ENCODE data around the gene TSPAN18. TPM values are rescaled to one million over a fixed set of nuclear protein-coding genes. Genes with fewer than 3 reads are reported as not detected.

TSPAN18 gene
- total RNA-seq, 2 experiments from 2014 or later, result 7.3 to 8.4 TPM

GRCh38 chr11:44854086-44854485 lies 127.3 kb downstream of the TSPAN18 start:
- H3K27me3 Mint-ChIP-seq (ENCODE audit: low read depth), result no peaks in the 10 kb centered on the region
- CTCF ChIA-PET, result interaction anchor here (1.0 kb wide), 1 partner anchor 237 kb away, joined by 3 read pairs; no protein-coding TSS in a partner anchor
- DNase-seq, result no peak

DNA sequence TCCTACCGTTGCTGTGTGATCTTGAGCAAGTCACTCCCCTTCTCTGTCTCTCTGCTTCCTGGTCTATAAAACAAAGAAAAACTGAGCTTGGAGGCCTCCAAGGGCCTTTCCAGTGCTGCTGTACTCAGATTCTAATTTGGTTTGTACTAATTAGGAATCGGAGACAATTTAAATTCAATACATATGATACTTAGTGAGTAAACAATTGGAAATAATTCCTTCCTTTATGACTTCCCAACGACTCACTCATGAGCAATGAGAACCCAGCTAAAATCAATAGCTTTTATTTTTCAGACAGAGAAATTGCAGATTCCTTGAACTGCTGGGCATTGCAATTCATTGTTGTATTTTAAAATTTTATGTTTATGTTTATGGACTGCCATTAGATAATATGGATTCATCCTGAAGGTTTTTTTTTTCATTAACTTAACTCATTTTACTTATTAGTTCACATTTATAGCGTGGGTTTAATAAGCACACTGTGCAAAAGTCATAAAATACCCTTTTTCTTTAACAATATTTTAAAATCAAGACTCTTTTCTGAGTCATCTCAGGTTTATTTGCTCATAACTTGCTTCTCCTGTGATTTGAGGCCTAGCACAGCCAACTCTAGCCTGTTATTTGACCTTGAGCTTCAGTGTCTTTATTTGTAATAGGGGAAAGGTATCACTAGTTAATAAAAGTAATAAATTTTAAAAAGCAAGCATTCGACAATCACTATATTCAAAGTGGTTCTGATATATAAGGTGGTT lies 128.2 kb downstream of the TSPAN18 start:
- Mint-ChIP-seq H3K27ac (no peak overlapping the region), H3K4me1 (ENCODE audit: low read depth) (peaks cover 19% of the 10 kb centered on the region), H3K4me3 (no peak overlapping the region), H3K27me3 (ENCODE audit: low read depth) (no peaks in the 10 kb centered on the region), H3K9me3 (no peaks in the 10 kb centered on the region), H3K36me3 (ENCODE audit: low read depth) (no peaks in the 10 kb centered on the region)
- intact Hi-C loops (cut with micrococcal nuclease), result loop anchor here (2.0 to 5.0 kb wide), 2 partner anchors 68 to 126 kb away; no protein-coding TSS in a partner anchor
- no peak for DNase-seq
- CTCF ChIA-PET, result interaction anchor here (0.6 to 1.0 kb wide), 2 partner anchors 15 to 238 kb away, joined by 3 read pairs; no protein-coding TSS in a partner anchor

More at GRCh38 chr11:44854086-44854485, 127.3 kb downstream of the TSPAN18 start:
- intact Hi-C loops (cut with micrococcal nuclease), result loop anchor here (2.0 kb wide), 1 partner anchor 125 kb away; no protein-coding TSS in a partner anchor
- H3K4me1 Mint-ChIP-seq (ENCODE audit: low read depth), result peaks cover 16% of the 10 kb centered on the region
- H3K36me3 Mint-ChIP-seq (ENCODE audit: low read depth), result no peaks in the 10 kb centered on the region
- H3K4me3 Mint-ChIP-seq, result no peak overlapping the region
- no peak overlapping the region for H3K27ac Mint-ChIP-seq
- H3K9me3 Mint-ChIP-seq, result no peaks in the 10 kb centered on the region

- DNase-seq, result peak; percentile 50
- CTCF ChIA-PET, result interaction anchor here (0.6 kb wide), 1 partner anchor 221 kb away, joined by 3 read pairs; no protein-coding TSS in a partner anchor
- H3K9me3 Mint-ChIP-seq, result no peaks in the 10 kb centered on the region
- H3K27ac Mint-ChIP-seq, result no peak overlapping the region
- peaks cover 23% of the 10 kb centered on the region for H3K4me1 Mint-ChIP-seq (ENCODE audit: low read depth)
- no peaks in the 10 kb centered on the region for H3K27me3 Mint-ChIP-seq (ENCODE audit: low read depth)
- no peak overlapping the region for H3K4me3 Mint-ChIP-seq
- H3K36me3 Mint-ChIP-seq (ENCODE audit: low read depth), result no peaks in the 10 kb centered on the region
- intact Hi-C loops (cut with micrococcal nuclease), result loop anchor here (2.0 to 5.0 kb wide), 2 partner anchors 68 to 127 kb away; no protein-coding TSS in a partner anchor
These were observed 128.7 kb downstream of the TSPAN18 start for GRCh38 chr11:44855493-44855849.

GRCh38 chr11:44857490-44858090 lies 130.8 kb downstream of the TSPAN18 start:
- Mint-ChIP-seq H3K4me3 (no peak overlapping the region), H3K36me3 (ENCODE audit: low read depth) (peaks cover 2% of the 10 kb centered on the region), H3K27me3 (ENCODE audit: low read depth) (no peaks in the 10 kb centered on the region), H3K4me1 (ENCODE audit: low read depth) (peaks cover 42% of the 10 kb centered on the region), H3K27ac (no peak overlapping the region), H3K9me3 (no peaks in the 10 kb centered on the region)
- DNase-seq, result no peak
- CTCF ChIA-PET, result no interaction called here
- intact Hi-C loops (cut with micrococcal nuclease), result loop anchor here (5.0 kb wide), 1 partner anchor 70 kb away; no protein-coding TSS in a partner anchor

DNA sequence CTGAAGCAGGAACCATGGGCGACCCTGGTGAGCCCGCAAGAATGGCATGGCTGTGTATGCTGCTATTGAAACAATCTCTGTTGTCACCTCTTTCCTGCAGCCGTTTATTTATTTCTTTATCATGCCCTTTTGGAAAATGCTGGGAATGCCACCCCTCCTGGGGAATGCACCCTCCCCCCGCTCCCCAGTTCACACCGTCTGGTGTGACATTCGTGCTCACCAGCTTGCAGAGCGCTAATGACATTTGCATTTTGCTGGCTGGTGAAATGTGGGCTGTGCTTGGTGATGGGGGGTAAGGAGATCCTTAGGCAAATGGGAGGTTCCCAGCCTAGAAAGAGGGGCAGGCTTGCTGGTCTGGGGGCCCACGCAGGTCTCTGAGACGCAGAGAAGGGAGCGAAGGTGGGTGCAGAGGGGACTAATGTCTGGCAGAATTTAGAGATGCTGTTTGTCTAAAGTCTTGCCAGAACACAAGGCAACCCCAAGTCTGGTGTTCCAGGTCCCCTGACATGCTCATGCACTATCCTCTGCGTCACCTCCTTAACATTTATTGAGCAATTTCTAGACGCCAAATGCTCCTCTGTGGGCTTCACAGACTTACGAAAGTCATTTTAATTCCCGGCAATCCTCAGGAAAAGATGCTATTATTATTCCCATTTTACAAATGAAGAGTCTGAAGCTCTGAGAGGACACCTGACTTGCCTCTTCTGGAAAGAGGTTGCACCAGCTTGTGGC lies 132.2 kb downstream of the TSPAN18 start:
- peaks cover 2% of the 10 kb centered on the region for H3K36me3 Mint-ChIP-seq (ENCODE audit: low read depth)
- H3K27me3 Mint-ChIP-seq (ENCODE audit: low read depth), result no peaks in the 10 kb centered on the region
- H3K4me3 Mint-ChIP-seq, result no peak overlapping the region
- H3K4me1 Mint-ChIP-seq (ENCODE audit: low read depth), result peaks cover 44% of the 10 kb centered on the region
- no peaks in the 10 kb centered on the region for H3K9me3 Mint-ChIP-seq
- no peak overlapping the region for H3K27ac Mint-ChIP-seq
- intact Hi-C loops (cut with micrococcal nuclease), result loop anchor here (5.0 kb wide), 1 partner anchor 72 kb away; no protein-coding TSS in a partner anchor
- DNase-seq, result no peak
- CTCF ChIA-PET, result no interaction called here

DNA sequence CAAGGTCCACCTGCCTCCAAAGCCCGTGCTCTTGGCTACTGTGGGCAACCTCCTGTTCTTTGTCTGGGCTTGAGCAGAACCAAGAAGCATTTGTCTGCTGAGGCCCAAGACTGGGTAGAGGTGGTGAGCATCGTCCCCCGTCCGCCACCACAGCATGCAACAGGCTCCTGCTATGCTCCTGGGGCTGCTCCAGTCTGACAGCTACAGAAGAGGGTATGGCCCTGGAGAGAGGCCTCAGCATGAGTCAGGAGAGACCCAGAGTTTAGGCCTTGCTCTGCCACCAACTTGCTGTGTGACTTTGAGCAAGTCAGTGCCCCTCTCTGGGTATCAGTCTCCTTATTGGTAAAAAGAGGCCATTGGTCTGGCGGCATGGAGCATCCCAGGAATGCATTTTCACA lies 132.8 kb downstream of the TSPAN18 start:
- no peak overlapping the region for H3K27ac Mint-ChIP-seq
- intact Hi-C loops (cut with micrococcal nuclease), result loop anchor here (5.0 kb wide), 1 partner anchor 72 kb away; no protein-coding TSS in a partner anchor
- CTCF ChIA-PET, result no interaction called here
- H3K4me1 Mint-ChIP-seq (ENCODE audit: low read depth), result peaks cover 44% of the 10 kb centered on the region
- H3K27me3 Mint-ChIP-seq (ENCODE audit: low read depth), result no peaks in the 10 kb centered on the region
- no peak for DNase-seq
- H3K4me3 Mint-ChIP-seq, result no peak overlapping the region
- H3K36me3 Mint-ChIP-seq (ENCODE audit: low read depth), result peaks cover 2% of the 10 kb centered on the region
- no peaks in the 10 kb centered on the region for H3K9me3 Mint-ChIP-seq

GRCh38 chr11:44860346-44860745 lies 133.6 kb downstream of the TSPAN18 start:
- CTCF ChIA-PET, result no interaction called here
- Mint-ChIP-seq H3K4me3 (no peak overlapping the region), H3K27me3 (ENCODE audit: low read depth) (no peaks in the 10 kb centered on the region), H3K27ac (no peak overlapping the region), H3K36me3 (ENCODE audit: low read depth) (peaks cover 2% of the 10 kb centered on the region), H3K4me1 (ENCODE audit: low read depth) (peaks cover 42% of the 10 kb centered on the region), H3K9me3 (no peaks in the 10 kb centered on the region)
- intact Hi-C loops (cut with micrococcal nuclease), result no loop called here
- DNase-seq, result no peak

DNA sequence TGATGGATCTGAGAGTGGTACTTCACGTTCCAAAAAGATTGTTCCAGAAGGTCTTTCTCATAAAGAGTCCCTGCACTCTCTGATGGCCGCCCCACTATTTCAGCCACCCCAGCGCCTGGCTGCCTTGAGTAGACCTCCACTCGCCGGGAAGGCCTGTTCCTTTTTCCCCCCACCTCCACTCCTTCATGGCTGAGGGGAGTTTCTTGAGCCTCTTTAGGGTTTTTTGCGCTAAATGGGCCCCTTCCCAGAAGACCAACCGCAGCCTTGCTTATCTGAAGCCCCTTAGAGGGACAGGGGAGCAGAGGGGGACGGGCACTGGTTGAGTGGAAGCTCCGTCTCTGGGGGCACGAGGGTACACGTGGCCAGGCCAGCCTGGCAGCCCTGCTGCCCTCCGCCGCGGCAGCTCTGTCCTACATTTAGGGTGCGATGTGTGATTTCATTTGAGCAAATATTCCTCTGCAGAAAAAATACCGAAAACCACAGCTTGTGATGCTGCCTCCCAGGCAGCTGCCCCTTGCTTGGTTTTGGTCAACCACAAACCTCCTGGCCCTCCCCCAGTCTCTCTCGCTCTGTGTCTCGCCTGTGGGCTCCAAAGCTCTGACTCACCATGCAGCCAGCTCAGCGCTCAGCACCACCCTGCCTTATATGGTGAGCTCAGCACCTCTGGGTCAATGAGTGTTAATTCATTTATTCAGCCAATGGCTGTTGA lies 135.2 kb downstream of the TSPAN18 start:
- Mint-ChIP-seq H3K4me3 (no peak overlapping the region), H3K27ac (no peak overlapping the region), H3K4me1 (ENCODE audit: low read depth) (peaks cover 32% of the 10 kb centered on the region), H3K9me3 (no peaks in the 10 kb centered on the region), H3K36me3 (ENCODE audit: low read depth) (peaks cover 4% of the 10 kb centered on the region), H3K27me3 (ENCODE audit: low read depth) (no peaks in the 10 kb centered on the region)
- intact Hi-C loops (cut with micrococcal nuclease), result loop anchor here (1.0 to 2.0 kb wide), 3 partner anchors 134 to 293 kb away; no protein-coding TSS in a partner anchor
- CTCF ChIA-PET, result interaction anchor here (0.8 to 1.2 kb wide), 4 partner anchors 38 to 228 kb away, joined by 3 to 4 read pairs (median 4); no protein-coding TSS in a partner anchor
- peak; percentile 91 for DNase-seq

- no peak overlapping the region for H3K4me3 Mint-ChIP-seq
- H3K27me3 Mint-ChIP-seq (ENCODE audit: low read depth), result no peaks in the 10 kb centered on the region
- DNase-seq, result no peak
- CTCF ChIA-PET, result interaction anchor here (0.8 to 1.2 kb wide), 4 partner anchors 39 to 229 kb away, joined by 3 to 4 read pairs (median 4); no protein-coding TSS in a partner anchor
- H3K9me3 Mint-ChIP-seq, result no peaks in the 10 kb centered on the region
- H3K4me1 Mint-ChIP-seq (ENCODE audit: low read depth), result peaks cover 32% of the 10 kb centered on the region
- intact Hi-C loops (cut with micrococcal nuclease), result loop anchor here (1.0 to 2.0 kb wide), 3 partner anchors 134 to 294 kb away; no protein-coding TSS in a partner anchor
- H3K27ac Mint-ChIP-seq, result no peak overlapping the region
- peaks cover 4% of the 10 kb centered on the region for H3K36me3 Mint-ChIP-seq (ENCODE audit: low read depth)
These were observed 135.9 kb downstream of the TSPAN18 start for GRCh38 chr11:44862558-44863101.

- intact Hi-C loops (cut with micrococcal nuclease), result loop anchor here (2.0 kb wide), 2 partner anchors 182 to 294 kb away; no protein-coding TSS in a partner anchor
- CTCF ChIA-PET, result interaction anchor here (1.2 kb wide), 1 partner anchor 88 kb away, joined by 4 read pairs; no protein-coding TSS in a partner anchor
- Mint-ChIP-seq H3K4me1 (ENCODE audit: low read depth) (peaks cover 32% of the 10 kb centered on the region), H3K4me3 (no peak overlapping the region), H3K9me3 (no peaks in the 10 kb centered on the region), H3K27me3 (ENCODE audit: low read depth) (no peaks in the 10 kb centered on the region), H3K36me3 (ENCODE audit: low read depth) (peaks cover 4% of the 10 kb centered on the region), H3K27ac (no peak overlapping the region)
- no peak for DNase-seq
These were observed 136.5 kb downstream of the TSPAN18 start for GRCh38 chr11:44863231-44863630.

GRCh38 chr11:44865866-44866272 lies 139.1 kb downstream of the TSPAN18 start:
- CTCF ChIA-PET, result interaction anchor here (1.7 kb wide), 1 partner anchor 90 kb away, joined by 6 read pairs; no protein-coding TSS in a partner anchor
- Mint-ChIP-seq H3K4me1 (ENCODE audit: low read depth) (peaks cover 18% of the 10 kb centered on the region), H3K9me3 (peaks cover 2% of the 10 kb centered on the region), H3K4me3 (no peak overlapping the region), H3K36me3 (ENCODE audit: low read depth) (peaks cover 11% of the 10 kb centered on the region), H3K27me3 (ENCODE audit: low read depth) (no peaks in the 10 kb centered on the region), H3K27ac (no peak overlapping the region)
- intact Hi-C loops (cut with micrococcal nuclease), result no loop called here
- DNase-seq, result no peak

All from activated naive CD4-positive, alpha-beta T cell treated with anti-CD3 and anti-CD28 coated beads for 36 hours (primary cell).